GM11168 (cell line): Measurements from ENCODE around the gene PDLIM5.

Source experiments
- in situ Hi-C: fragments of 300-500 bp; cut with MboI; formaldehyde crosslinking; loops from one replicate; pipeline ENCODE4 v1.12.0; 2022; ENCODE audit warnings: low sequenced_read_pairs; ENCODE audit not compliant: unreplicated experiment

The PDLIM5 gene

DNA sequence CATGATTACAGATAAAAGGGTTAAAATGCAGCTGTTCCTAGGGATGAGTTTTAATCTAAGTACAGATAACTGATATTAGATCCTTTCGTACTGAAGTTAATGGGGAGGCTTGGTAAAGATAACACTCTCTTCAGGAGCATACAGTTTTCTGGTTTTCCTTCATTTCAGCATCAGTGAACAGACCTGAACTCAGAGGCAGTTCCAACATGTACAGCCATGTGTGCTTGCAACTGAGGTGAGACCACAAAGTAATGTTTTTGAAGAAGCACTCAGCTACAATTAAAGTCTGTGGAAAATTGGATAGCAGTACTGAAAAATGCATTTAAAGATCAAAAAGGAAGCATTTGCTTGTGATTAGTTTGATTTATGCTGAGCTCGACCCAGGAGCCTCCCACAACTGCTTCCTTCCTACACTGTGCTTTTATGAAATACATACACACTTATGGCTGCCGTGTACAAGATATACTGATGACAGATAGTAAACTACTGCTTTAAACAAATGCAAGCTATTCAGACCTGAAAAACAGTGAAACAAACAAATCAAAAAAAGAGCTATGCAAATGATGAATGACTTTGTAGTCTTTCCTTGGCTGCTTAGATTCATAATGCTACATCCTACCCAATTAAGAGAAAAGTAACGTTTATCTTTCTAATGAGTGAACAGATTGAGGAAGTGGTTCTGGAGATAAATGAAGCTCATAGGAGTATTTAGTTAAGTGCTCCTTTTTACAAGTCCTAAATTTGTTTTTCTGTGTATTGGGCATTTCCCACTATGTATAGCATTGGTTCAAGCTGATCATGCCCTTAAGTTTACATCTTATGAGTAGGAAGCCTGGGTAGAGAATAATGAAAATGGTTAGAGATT lies 68.4 kb downstream of the PDLIM5 start:
- in situ Hi-C loops: no loop called here

DNA sequence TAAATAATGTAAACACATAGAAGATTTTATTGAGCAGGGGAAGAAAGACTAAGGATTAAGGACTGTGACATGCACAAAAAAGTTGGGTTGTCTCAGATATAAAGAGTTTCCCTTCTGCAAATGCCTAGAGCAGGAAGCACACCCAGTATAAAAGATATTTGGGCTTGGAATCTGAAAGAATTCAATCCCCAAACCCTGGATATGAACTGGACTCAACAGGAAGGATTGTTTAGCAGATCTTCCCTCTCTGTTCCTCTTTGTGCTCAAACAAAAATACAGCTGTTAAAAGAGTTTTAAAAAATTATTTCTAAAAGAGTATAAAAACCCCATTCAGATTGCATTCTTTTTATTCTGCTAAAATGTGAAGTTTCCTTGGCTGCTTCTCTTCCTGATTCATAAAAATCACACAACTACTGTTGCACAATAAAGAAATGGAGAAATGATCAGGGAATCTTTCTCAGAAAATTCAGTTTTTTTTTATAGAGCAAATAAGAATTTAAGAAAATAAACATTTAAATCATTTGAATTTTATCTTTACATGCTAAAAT lies 71.4 kb downstream of the PDLIM5 start:
- in situ Hi-C loops: no loop called here

DNA sequence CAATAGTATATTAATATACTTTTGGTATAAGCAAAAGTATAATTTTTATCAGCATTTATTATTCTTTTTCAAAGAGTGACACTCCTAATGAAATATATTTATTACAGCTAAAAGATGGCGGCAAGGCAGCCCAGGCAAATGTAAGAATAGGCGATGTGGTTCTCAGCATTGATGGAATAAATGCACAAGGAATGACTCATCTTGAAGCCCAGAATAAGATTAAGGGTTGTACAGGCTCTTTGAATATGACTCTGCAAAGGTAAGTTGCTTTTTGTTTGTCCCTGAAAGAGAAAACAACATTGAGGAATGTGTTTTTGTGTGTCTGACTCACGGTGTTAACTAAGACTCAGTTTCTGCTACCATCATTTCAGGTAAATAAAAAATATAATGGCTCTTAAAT lies 71.9 kb downstream of the PDLIM5 start:
- in situ Hi-C loops: no loop called here

DNA sequence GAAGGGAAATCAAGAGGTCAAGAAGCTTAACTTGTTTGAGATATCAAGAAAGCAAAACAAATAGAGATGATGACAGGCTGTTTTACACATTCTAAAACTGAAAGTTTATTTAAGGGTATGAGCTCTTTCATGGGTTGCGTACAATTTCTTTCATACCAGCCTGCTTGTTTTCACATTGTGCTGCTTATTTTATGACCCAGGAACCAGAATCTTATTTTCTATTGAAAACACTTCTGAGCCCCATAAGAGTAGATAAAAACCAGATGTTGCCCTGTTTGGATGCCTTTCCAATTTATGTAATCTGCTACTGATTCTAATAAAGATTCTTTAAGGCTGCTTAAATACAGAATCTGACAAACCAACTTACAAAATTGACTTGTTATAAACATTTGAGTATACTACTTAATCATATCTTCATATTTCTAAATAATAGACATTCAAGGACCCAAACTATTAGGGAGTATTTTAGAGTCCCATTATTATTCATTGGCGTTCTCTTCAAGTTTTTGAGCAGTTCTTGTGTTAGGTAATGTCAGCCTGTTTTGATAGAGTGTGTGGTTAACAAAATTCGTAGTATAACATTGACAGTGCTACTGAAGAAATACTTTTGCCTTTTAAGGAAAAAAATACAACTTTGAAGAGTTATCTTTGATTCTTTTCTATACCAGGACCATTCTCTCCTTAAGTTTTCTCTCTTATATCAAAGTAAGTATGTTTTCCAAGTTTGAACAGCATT lies 74.4 kb downstream of the PDLIM5 start:
- in situ Hi-C loops: no loop called here

DNA sequence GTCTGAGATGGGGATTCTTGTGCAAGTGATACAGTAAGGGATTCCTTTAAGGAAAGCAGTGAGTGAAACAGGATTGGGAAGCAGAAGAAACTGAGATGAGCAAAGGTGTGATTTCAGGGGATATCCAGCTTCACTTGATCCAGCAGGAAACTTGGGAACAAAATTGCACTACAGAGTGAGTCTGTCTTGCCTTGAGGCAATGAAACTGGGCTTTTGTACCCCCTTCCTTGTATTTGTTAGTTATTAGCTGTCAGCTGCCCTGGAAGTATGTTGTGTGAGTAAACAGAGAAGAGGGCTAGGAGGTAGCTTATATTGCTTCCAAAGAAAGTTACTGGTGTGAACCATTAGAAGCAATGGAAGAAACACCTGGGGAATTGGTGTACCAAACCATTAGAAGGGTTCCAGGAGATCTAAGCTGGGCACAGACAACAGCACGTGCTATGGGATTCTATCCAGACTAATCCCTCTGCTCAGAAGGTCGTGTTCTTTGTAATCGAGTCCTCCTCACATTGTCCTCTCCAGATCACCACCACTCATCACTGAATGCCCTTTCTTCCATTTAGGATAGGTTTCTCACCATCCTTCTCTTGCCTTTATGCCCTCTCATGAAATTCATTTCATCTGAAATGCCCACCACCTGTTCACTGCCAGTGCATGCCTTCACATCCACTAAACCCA lies 76.0 kb downstream of the PDLIM5 start:
- in situ Hi-C loops: no loop called here

DNA sequence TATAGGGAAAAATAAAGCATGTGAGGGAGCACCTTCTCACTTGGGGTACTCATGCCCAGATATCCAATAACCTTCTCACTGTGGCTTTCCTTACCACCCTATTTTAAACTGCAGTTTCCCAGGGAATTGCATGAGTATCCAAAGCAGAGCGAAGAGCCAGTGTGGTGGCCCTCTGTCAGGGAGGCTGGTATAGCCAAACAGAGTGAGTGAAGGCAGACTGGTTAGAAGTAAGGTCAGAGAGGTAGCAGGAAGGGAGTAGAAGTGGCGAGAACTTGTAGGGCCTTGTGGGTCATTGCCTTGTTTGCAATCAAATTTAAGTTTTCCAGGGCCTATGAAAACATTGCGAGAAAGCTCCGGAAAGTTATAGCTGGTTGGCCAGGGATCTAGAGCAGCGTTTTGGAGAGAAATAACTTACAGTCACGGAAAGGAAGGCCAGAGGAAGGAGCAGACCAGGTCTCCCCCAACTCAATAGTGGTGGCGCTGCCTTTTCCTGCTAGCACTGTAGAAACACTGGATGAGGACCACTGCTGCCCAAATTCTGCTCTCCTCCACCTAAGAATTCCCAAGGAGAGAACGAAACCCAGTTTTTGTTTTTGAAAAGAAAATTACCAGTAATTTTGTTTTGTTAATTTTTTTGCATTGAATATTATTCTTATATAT lies 77.2 kb downstream of the PDLIM5 start:
- in situ Hi-C loops: no loop called here

DNA sequence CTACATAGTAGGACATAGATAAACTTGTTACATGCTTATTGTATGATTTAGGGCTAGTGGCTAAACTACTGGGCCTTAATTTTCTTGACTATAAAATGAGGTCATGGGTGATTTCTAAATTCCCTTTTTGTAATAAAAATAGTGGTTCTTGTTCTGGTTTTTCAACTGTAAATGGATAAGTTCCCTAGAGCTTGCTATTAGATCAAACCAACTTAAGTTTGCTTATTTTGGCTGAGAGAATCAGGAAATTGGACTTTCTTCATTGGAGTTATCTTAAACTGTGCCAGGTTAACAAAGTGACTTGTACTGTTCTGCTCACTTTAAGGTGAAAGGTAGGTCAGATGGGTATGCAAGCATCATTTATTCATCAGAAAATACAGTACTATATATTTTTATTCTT lies 78.3 kb downstream of the PDLIM5 start:
- in situ Hi-C loops: no loop called here

DNA sequence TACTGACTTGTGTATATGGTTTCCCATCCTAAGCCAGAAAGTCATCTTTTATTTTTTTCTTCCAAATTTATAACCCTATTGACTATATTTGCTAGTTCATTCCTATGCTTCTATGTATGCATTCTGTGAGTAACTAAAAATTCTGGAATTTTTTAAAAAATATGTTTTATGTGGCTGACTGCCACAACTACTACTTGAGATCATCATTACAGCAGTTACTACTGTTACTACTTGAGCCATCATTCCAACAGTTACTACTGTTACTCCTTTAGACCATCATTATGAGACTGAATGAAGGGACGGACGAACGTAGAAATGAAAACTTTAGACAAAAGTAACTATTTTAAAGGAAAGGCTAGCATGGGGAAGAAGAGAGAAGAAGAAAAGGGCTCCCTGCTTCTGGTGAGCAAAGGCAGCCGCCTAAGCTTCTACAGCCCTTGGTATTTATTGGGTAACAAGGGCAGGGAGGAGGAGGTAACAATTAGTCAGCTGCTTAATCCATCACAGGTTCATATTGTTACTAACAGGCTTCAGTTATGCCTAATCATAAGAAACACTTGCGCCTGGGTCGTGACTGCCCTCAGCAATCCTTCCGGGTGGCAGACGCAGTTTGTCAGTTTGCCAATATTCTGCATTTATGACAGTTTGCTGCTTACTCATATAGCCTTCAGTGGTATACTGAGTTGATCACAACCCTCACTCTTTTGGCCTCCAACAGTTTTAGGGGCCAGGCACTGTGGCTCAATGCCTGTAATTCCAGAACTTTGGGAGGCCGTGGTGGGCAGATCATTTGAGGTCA lies 80.4 kb downstream of the PDLIM5 start:
- in situ Hi-C loops: no loop called here

DNA sequence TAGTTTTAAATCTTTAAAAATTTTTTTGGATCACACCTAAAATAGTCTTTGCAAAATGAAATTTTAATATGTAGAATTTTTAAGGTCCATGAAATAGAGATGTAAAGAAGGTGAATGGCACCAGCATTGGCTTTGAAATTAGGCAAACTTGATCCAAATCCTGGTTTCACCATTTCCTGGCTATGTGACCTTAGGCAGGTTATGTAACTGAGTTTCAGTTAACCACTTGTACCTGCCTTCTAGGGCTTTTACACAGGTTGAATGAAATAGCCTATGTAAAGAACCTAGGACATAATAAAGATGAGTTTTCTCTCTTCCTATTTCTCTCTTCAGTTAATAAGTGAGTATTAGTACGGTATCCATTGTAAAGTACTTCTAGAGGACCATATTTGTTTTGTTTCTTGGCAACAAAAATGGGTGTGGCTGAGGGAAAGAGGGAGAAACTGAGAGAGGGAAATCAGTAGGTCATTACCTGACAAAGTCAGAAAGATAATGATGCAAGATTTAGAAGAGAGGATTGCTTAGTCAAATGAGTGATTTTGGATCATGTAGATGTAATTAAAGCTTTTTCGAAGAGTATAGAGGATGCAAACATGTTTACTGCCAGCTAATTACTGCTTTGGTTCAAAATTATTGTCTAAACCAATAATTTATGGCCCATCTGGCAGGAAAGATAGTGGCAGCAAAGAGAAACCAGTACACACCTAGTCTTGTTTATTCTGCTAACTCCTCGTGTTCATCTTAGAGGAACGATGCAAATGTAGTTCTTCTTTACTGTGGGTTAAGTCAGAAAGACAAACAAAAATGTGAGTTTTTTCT lies 81.9 kb downstream of the PDLIM5 start:
- in situ Hi-C loops: no loop called here

DNA sequence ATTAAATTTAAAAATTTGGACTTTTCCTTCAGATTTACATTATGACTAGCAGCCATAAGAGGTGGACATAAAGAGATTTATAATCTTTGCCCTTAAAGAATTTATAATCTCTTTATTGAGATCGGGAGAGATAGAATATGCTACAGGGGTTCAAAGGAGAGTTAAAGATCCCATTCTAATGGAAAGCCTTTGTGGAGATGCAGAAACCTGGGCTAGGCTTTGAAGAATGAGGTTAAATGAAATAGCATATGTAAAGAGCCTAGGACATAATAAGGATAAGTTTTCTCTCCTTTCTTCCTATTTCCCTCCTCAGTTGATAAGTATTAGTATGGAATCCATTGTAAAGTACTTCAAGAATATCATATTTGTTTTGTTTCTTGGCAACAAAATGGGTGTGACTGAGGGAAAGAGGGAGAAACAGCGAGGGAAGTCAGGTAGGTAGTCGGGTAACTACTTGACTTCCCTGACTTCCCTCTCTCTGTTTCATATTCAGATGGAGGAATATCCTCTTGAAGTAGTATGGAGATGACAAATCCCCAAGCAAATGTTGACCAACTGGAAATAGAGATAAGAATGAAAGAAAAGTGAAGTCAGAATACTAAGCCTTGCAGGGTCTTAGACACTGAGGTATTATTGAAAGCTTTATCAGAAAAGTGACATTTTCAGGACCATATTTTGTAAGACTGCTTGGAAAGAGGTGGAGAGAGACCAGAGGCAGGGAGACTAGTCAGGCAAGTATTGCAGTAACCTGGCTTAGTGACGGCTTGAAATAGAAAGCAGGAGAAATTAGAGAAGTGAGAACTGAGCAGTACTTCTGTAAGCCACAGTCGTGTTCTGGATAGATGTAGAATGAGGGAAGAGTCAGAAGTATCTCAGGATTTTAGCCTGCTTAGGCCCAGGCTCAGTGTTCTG lies 82.9 kb downstream of the PDLIM5 start:
- in situ Hi-C loops: no loop called here

DNA sequence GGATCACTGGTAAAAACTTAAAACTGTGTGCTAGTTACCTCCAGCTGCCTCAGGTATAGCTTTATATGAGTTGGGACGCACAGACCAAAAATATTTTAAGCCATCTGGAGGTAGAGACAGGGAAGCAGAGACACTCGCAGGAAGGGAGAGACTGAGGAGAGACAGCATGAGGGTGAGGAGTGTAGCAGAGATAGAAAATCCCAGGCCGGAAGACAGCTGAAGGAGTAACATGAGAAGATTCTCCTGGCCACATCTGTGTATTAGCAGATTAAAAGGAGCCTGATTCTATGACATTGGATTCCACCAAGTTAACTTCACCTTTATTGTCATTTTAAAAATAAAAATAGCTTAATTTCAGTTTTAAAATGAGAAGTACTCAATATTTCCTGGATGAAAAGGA lies 84.3 kb downstream of the PDLIM5 start:
- in situ Hi-C loops: no loop called here

- in situ Hi-C loops: no loop called here
Measured at GRCh38 chr4:94536649-94537469, 85.1 kb downstream of the PDLIM5 start.

GRCh38 chr4:94537921-94538628 lies 86.3 kb downstream of the PDLIM5 start:
- in situ Hi-C loops: no loop called here

GRCh38 chr4:94540476-94540875 lies 88.7 kb downstream of the PDLIM5 start:
- in situ Hi-C loops: no loop called here

GRCh38 chr4:94544811-94545210 lies 93.1 kb downstream of the PDLIM5 start:
- in situ Hi-C loops: no loop called here

DNA sequence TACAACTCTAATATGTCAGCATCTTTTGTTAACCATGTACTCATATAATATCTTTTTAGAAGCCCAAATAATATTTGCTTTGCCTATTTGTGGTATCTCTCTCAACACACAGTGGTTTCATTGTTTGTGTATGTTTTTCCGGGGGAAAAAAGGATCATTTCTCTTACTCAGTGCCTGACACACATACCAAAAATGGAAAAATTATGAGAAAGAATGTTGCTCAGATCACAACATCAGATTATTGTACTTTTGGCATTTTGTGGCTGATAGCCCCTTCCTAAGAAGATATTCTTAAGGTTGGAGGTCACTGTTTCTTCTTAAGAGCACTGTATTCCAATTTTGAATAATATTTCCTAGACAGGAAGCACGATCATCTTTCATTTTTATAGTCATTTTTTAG lies 93.6 kb downstream of the PDLIM5 start:
- in situ Hi-C loops: no loop called here
